OCI-LY7 (cell line): ENCODE results near the gene DBNL. TPM values are rescaled to one million over a fixed set of nuclear protein-coding genes. Genes with fewer than 3 reads are reported as not detected.

Experiments used
- BruUV-seq: library from RNA; stranded (reverse); fragments of 400-500 nt; replicated peaks from 2 replicates; lab custom pipeline; 2021; lab: Mats Ljungman, UMichigan
- CTCF ChIA-PET: fragments of 300-600 bp; sonication (Branson Sonifier 250); formaldehyde crosslinking; loops from one replicate; lab custom pipeline; 2022; ENCODE audit warnings: antibody characterized with exemption; ENCODE audit not compliant: unreplicated experiment; lab: Charles Lee
- POLR2A ChIA-PET: fragments of 300-600 bp; sonication (Branson Sonifier 250); formaldehyde crosslinking; loops from one replicate; lab custom pipeline; 2022; ENCODE audit warnings: antibody characterized with exemption; lab: Charles Lee
- DNase-seq: peaks from one replicate; pipeline ENCODE4 v3.0.0-alpha.2; 2015; ENCODE audit warnings: low spot score
- H2AFZ ChIP-seq: fragments of 200-600 bp; sonication (generic), shearing (Covaris generic); 2 replicates; pipeline ENCODE4 v1.6.1; 2014; ENCODE audit warnings: mild to moderate bottlenecking, antibody characterized with exemption, low read length, moderate library complexity
- H3K27ac ChIP-seq: fragments of 200-600 bp; sonication (generic); 2 replicates; pipeline ENCODE4 v1.5.1; 2014; ENCODE audit warnings: mixed run types, low read depth, mild to moderate bottlenecking, moderate library complexity, low read length, inconsistent platforms; ENCODE audit not compliant: poor library complexity, severe bottlenecking
- H3K36me3 ChIP-seq: fragments of 200-600 bp; sonication (generic); 2 replicates; pipeline ENCODE4 v1.6.1; 2014; ENCODE audit warnings: mild to moderate bottlenecking, antibody characterized with exemption, low read length, moderate library complexity, mixed read lengths; ENCODE audit not compliant: insufficient read depth
- H3K4me1 ChIP-seq: fragments of 200-600 bp; sonication (generic); 2 replicates; pipeline ENCODE4 v1.5.1; 2014; ENCODE audit warnings: mild to moderate bottlenecking, low read length; ENCODE audit not compliant: insufficient read depth, poor library complexity, severe bottlenecking
- H3K4me2 ChIP-seq: fragments of 200-600 bp; sonication (generic); 2 replicates; pipeline ENCODE4 v1.6.1; 2014; ENCODE audit warnings: mild to moderate bottlenecking, low read length
- H3K4me3 ChIP-seq: fragments of 200-600 bp; sonication (generic); 2 replicates; pipeline ENCODE4 v1.5.1; 2014; ENCODE audit warnings: mild to moderate bottlenecking, low read depth, low read length; ENCODE audit not compliant: poor library complexity, severe bottlenecking
- H3K79me2 ChIP-seq: fragments of 200-600 bp; sonication (generic); 2 replicates; pipeline ENCODE4 v1.6.1; 2016; ENCODE audit warnings: low read depth, mild to moderate bottlenecking, low read length, moderate library complexity, mixed read lengths; ENCODE audit not compliant: insufficient read depth
- H3K9me2 ChIP-seq: fragments of 200-600 bp; sonication (generic); 2 replicates; pipeline ENCODE4 v1.6.1; 2016; ENCODE audit warnings: mild to moderate bottlenecking, low read length, mixed read lengths; ENCODE audit not compliant: insufficient read depth
- H3K9me3 ChIP-seq: fragments of 200-600 bp; sonication (generic); 2 replicates; pipeline ENCODE4 v1.6.1; 2014; ENCODE audit warnings: mild to moderate bottlenecking, mixed run types, low read length, mixed read lengths
- H4K20me1 ChIP-seq: fragments of 200-600 bp; sonication (generic); 2 replicates; pipeline ENCODE4 v1.6.1; 2014; ENCODE audit warnings: mild to moderate bottlenecking, antibody characterized with exemption, low read length, moderate library complexity, mixed read lengths; ENCODE audit not compliant: insufficient read depth
- CTCF ChIP-seq: fragments of 200-600 bp; sonication (generic); conservative IDR thresholded peaks from 2 replicates; pipeline ENCODE4 v1.5.1; 2014; ENCODE audit warnings: mild to moderate bottlenecking, antibody characterized with exemption, low read length, moderate library complexity, mixed read lengths
- EZH2phosphoT487 ChIP-seq: fragments of 200-600 bp; sonication (generic); IDR thresholded peaks from 2 replicates; pipeline ENCODE4 v1.6.1; 2018; ENCODE audit warnings: low read depth, borderline replicate concordance, mild to moderate bottlenecking, mixed run types, antibody characterized with exemption, low read length, moderate library complexity, mixed read lengths
- intact Hi-C: fragments of 100-400 bp; cut with micrococcal nuclease; formaldehyde crosslinking; loops from one replicate; pipeline ENCODE4 v1.10.0; 2022; ENCODE audit not compliant: unreplicated experiment
- total RNA-seq, 2 experiments: library from RNA; depleted of rRNA in 1 of 2; stranded (reverse); fragments of >200 nt in 1 of 2; shearing (Covaris generic) in 1 of 2; gene quantifications; 2 replicates each; pipeline ENCODE4 v1.2.3, GENCODE V29; 2014 to 2022

DBNL gene
- total RNA-seq, 2 experiments from 2014 or later = 124 to 137 TPM

- DNase-seq = peak; percentile 100
- no peak for TF ChIP-seq CTCF
- TF ChIP-seq EZH2phosphoT487 = no peak
- Histone ChIP-seq H3K36me3 (peaks cover 39% of the 10 kb centered on the region), H3K4me1 (peaks cover 57% of the 10 kb centered on the region), H3K79me2 (peaks cover 24% of the 10 kb centered on the region; the same call in 1 of the 2 replicates), H3K4me2 (peak overlapping the region; percentile 83), H3K27ac (peak overlapping the region; percentile 54), H3K9me3 (no peaks in the 10 kb centered on the region), H4K20me1 (no peaks in the 10 kb centered on the region; the same call in 1 of the 2 replicates), H3K4me3 (peak overlapping the region; percentile 68), H2AFZ (peak overlapping the region; percentile 8; the same call in 1 of the 2 replicates), H3K9me2 (no peaks in the 10 kb centered on the region)
- ChIA-PET CTCF (no interaction called here), POLR2A (interaction anchor here (2.3 kb wide), 1 partner anchor 15 kb away, joined by 38 read pairs; no protein-coding TSS in a partner anchor)
- BruUV-seq = no TSS peak
- intact Hi-C loops = loop anchor here (1.0 to 10.0 kb wide), 3 partner anchors 15 to 68 kb away; partner anchors contain the start of gene POLD2
Measured at GRCh38 chr7:44082541-44083207, 38.2 kb downstream of the DBNL start.

GRCh38 chr7:44083796-44084195 is 39.3 kb downstream of the DBNL start:
- Histone ChIP-seq H4K20me1 (no peaks in the 10 kb centered on the region; the same call in 1 of the 2 replicates), H3K79me2 (peaks cover 24% of the 10 kb centered on the region; the same call in 1 of the 2 replicates), H3K4me1 (peaks cover 65% of the 10 kb centered on the region), H3K27ac (peak overlapping the region; percentile 54), H3K9me2 (no peaks in the 10 kb centered on the region), H3K36me3 (peaks cover 28% of the 10 kb centered on the region), H3K9me3 (no peaks in the 10 kb centered on the region), H3K4me3 (no peak overlapping the region), H2AFZ (peak overlapping the region; percentile 64; the same call in 1 of the 2 replicates), H3K4me2 (peak overlapping the region; percentile 83)
- no TSS peak for BruUV-seq
- CTCF ChIA-PET = no interaction called here
- intact Hi-C loops = loop anchor here (10.0 kb wide), 1 partner anchor 69 kb away; no protein-coding TSS in a partner anchor
- POLR2A ChIA-PET = interaction anchor here (1.1 to 1.3 kb wide), 2 partner anchors 9 to 14 kb away, joined by 6 to 7 read pairs; no protein-coding TSS in a partner anchor
- TF ChIP-seq EZH2phosphoT487 (no peak), CTCF (no peak)
- no peak for DNase-seq
